Hypothalamus (tissue), 51 donors: Measurements from ENCODE around the gene AEBP2.
"Not testable (repeated sequence)": the region's sequence is repeated elsewhere in the genome, so short reads cannot be mapped to it uniquely, and the experiment has no call there.

ENCODE experiments used
- DNase-seq, 51 donors: peaks; one replicate each; lab custom pipeline; 2025; lab: John Stamatoyannopoulos, UW

The AEBP2 gene

DNA sequence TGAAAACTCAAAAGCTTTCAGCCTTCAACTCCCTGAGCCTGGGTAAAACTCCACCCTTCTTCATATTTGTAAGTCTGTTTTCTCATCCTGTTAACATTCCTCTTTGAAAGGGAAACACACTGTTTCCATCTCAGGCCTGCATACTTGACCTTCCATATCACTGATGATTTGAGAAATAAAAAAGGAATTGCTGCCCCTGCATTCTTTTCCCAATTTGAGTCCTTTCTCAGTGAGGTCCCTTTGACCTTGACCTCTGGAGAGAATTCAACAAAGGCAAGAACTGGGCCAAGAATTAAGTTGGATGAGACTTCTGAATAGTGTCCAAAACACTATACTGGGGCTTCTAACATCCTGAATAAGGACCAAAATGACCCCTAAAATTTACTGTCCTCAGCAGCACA is 108.0 kb downstream of the AEBP2 start:
- no peak for DNase-seq

DNA sequence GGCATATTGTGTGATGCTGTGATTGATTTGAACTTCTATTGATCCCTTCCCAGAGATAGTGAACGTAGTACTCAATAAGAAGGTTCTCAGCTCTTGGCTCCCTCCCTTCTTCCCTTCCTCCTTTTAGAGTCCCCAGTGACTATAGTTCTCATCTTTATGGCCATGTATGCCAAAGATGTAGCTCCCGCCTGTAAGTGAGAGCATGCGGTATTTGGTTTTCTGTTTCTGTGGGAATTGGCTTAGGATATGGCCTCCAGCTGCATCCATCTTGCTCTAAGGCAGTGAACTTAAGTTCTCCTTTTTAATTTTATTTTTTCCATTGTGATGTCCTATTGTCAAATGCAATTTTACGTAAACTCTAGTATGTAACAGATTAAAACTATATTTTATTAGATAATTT is 109.5 kb downstream of the AEBP2 start:
- no peak for DNase-seq

DNA sequence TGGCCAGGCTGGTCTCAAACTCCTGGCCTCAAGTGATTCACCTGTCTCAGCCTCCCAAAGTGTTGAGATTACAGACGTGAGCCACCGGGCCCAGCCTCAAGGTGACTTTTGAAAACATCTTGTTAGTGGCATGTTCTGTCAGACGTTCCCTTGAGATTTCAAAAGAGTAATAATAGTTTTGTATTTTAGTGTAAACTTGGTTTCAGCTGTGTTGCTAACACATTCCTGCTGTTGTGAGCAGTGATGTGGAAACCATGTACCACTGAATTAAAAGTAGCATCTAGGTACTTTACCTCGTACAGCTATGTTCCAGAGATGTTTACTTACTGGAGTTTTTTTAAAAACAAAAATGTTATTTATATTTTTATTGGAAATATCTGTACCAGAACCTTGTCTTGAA is 111.3 kb downstream of the AEBP2 start:
- DNase-seq = no peak

DNA sequence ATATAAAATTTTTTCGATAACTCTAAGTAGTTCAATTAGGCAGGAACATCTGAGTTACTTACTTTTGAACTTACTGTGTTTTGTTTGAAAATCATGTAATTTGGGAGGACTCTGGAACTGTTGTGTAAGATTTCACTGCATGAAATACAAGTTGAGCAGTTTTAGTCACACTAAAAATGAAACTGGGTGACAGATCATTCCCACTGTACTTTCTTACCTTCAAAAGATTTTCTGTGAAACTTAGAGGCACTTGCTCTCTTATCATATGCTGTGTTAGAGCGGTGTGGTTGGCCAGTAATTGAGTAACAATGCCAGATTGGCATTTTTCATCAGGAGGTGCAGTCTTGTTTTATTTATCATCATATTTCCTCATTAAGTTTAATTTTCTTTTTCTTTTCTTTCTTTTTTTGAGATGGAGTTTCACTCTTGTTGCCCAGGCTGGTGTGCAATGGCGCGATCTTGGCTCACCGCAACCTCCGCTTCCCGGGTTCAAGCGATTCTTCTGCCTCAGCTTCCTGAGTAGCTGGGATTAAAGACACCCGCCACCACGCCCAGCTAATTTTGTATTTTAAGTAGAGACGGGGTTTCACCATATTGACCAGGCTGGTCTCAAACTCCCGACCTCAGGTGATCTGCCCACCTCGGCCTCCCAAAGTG is 113.3 kb downstream of the AEBP2 start:
- not testable (repeated sequence) for DNase-seq

DNA sequence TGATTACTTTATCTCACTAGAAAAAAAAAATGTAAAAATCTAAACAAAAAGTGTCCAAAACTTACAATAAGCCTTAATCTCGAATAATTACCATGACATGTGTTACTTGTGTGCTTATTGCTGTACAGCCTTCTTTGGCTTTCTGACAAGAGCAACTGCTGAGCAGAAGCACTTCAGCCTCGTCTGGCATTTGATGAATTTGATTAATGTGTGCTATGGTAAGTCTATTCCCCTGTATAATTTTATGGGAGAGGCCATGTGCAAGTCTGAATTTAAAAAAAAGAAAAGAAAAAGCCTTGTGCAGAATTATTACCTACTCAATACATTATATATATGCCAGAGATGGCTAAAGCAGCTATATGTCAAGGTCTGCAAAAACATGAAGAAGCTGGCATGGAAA is 113.9 kb downstream of the AEBP2 start:
- DNase-seq = no peak

DNA sequence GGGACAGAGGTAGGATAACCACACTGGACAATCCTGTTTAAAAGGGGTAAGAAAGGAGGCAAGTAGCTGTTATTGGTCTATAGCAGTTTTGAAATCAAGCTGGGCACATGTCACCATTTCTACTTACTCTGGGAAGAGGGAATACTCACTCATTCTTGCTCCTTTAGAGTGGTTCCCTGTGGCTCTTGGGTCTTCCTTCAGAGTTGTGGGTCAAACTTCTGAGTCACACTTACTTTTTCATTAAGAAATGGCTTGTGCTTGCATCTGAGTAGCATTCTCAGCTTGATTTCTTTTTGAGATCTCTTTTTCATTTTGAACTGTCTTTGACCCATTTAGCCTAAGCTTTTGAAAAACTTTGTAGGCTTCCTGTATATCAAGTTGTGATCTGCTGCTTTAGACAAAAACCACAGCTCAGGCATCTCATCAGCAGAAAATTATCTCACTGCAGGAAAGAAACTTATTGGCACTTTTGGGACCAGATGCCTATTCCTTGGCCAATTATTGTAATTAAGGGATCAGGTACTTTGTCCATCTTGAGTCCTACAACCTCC is 122.2 kb downstream of the AEBP2 start:
- DNase-seq = no peak
